Left lung (tissue), 14 donors: ENCODE measurements around the gene MRLN. TPM values are rescaled to one million over a fixed set of nuclear protein-coding genes. Genes with fewer than 3 reads are reported as not detected.

ENCODE experiments used
- ATAC-seq: fragments of 200-7000 bp; cut with Tn5 transposase; one replicate; pipeline ENCODE4 v1.9.1; 2020; ENCODE audit warnings: moderate library complexity
- DNase-seq, 4 donors: peaks; one replicate each; pipeline ENCODE4 v3.0.0-alpha.2; 2013 to 2020
- H3K27ac ChIP-seq, 2 donors: fragments of 200-600 bp; sonication (generic) in 1 of 2; one replicate each; pipeline versions ENCODE4 v1.5.0 to v1.8.0; 2020 to 2021
- H3K27me3 ChIP-seq, 2 donors: fragments of 200-600 bp; sonication (generic) in 1 of 2; one replicate each; pipeline versions ENCODE4 v1.5.0 to v1.8.0; 2020 to 2021
- H3K36me3 ChIP-seq, 2 donors: fragments of 200-600 bp; sonication (generic) in 1 of 2; one replicate each; pipeline versions ENCODE4 v1.5.0 to v1.8.0; 2020 to 2021
- H3K4me1 ChIP-seq, 2 donors: fragments of 200-600 bp; one replicate each; pipeline ENCODE4 v1.8.0; 2021
- H3K4me3 ChIP-seq, 2 donors: fragments of 200-600 bp; sonication (generic) in 1 of 2; one replicate each; pipeline versions ENCODE4 v1.5.0 to v1.8.0; 2020 to 2021; ENCODE audit warnings: mild to moderate bottlenecking in 1 of 2
- H3K9me3 ChIP-seq, 2 donors: fragments of 200-600 bp; sonication (generic) in 1 of 2; one replicate each; pipeline versions ENCODE4 v1.5.0 to v1.8.0; 2020 to 2021
- intact Hi-C, 2 donors: fragments of 100-400 bp; cut with DNase I; formaldehyde crosslinking; loops; one replicate each; pipeline versions ENCODE4 v1.11.2 to v1.14.2; 2022
- long read RNA-seq, 12 donors: library from polyadenylated mRNA in 2 of 12; unstranded in 2 of 12; transcript quantifications; one replicate each; pipeline ENCODE4 v2.0.0 and lab custom pipeline, GENCODE V29; 2019 to 2026
- polyA plus RNA-seq, 6 donors: library from polyadenylated mRNA; unstranded; fragments of 120-200 nt; gene quantifications; one replicate each; pipeline ENCODE4 v1.2.1, GENCODE V29; 2013; ENCODE audit not compliant: insufficient read length in 6 of 6
- total RNA-seq, 2 donors: library from RNA; stranded (reverse); fragmentation: NEBNext Ultra II Directional; extraction: Animal tissue kit (Norgen Biotek cat#: 25700); gene quantifications; one replicate each; pipeline ENCODE4 v1.2.1, GENCODE V29; 2021
- TF ChIP-seq, protein P1 (sequence below), 2 donors: fragments of 200-600 bp; sonication (generic) in 1 of 2; IDR thresholded peaks; one replicate each; pipeline versions ENCODE4 v1.5.0 to v1.8.0; 2021; ENCODE audit warnings: antibody characterized with exemption in 2 of 2
- donor health status: DM: no; HTN: yes; CAD: no.
- donor health status: DM: no; HTN: no; CAD: no.

The MRLN gene
- not detected for total RNA-seq
- polyA plus RNA-seq, result under 1 TPM; 0.41 to 0.79 (median 0.59) TPM
- long read RNA-seq, donor 1, result 0 reads
- long read RNA-seq, donor 2, result 0 reads
- long read RNA-seq, donor 3, result 0 reads
- long read RNA-seq, donor 4, result 0 reads
- long read RNA-seq, donor 5, partial matches to known transcripts, result 0 of 2 reads
- long read RNA-seq, donor 5, other reads (novel, unspliced or antisense), result 0 of 2 reads
- long read RNA-seq, donor 6, partial matches to known transcripts, result 0 of 2 reads
- long read RNA-seq, donor 6, other reads (novel, unspliced or antisense), result 0 of 2 reads
- long read RNA-seq, donor 7, result 0 reads
- long read RNA-seq, donor 8, partial matches to known transcripts, result 0 of 5 reads
- long read RNA-seq, donor 8, other reads (novel, unspliced or antisense), result 0 of 5 reads
- long read RNA-seq, donor 9, result 0 reads
- long read RNA-seq, donor 10, result 0 reads
- long read RNA-seq, donor 11, result 0 reads
- long read RNA-seq, donor 12, partial matches to known transcripts, result 0 of 1 reads
- long read RNA-seq, donor 12, other reads (novel, unspliced or antisense), result 0 of 1 reads

GRCh38 chr10:59753267-59753666, at the start of gene MRLN:
Gene MRLN, minus strand, starts transcription at chr10:59753455.
- Histone ChIP-seq H3K27me3 (no peaks in the 10 kb centered on the region), H3K27ac (no peak within 1 kb of the TSS), H3K4me1 (no peaks in the 10 kb centered on the region), H3K9me3 (no peaks in the 10 kb centered on the region), H3K4me3 (no peak within 1 kb of the TSS), H3K36me3 (no peaks in the 10 kb centered on the region)
- DNase-seq (no peak), ATAC-seq (no peak)
- intact Hi-C loops, result no loop called here
- TF ChIP-seq, protein P1, sequence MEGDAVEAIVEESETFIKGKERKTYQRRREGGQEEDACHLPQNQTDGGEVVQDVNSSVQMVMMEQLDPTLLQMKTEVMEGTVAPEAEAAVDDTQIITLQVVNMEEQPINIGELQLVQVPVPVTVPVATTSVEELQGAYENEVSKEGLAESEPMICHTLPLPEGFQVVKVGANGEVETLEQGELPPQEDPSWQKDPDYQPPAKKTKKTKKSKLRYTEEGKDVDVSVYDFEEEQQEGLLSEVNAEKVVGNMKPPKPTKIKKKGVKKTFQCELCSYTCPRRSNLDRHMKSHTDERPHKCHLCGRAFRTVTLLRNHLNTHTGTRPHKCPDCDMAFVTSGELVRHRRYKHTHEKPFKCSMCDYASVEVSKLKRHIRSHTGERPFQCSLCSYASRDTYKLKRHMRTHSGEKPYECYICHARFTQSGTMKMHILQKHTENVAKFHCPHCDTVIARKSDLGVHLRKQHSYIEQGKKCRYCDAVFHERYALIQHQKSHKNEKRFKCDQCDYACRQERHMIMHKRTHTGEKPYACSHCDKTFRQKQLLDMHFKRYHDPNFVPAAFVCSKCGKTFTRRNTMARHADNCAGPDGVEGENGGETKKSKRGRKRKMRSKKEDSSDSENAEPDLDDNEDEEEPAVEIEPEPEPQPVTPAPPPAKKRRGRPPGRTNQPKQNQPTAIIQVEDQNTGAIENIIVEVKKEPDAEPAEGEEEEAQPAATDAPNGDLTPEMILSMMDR (IDR thresholded peaks at IDR 0.05), result no peak

GRCh38 chr10:59801171-59801570, 47.9 kb upstream of the MRLN start:
- no peaks in the 10 kb centered on the region for H3K4me1 ChIP-seq
- H3K27ac ChIP-seq, result no peak overlapping the region
- H3K36me3 ChIP-seq, result peaks cover 0 to 65% of the 10 kb centered on the region in 2 donors
- intact Hi-C loops, result no loop called here
- TF ChIP-seq, protein P1 (IDR thresholded peaks at IDR 0.05), result no peak
- DNase-seq, result no peak
- H3K27me3 ChIP-seq, result no peaks in the 10 kb centered on the region
- no peaks in the 10 kb centered on the region for H3K9me3 ChIP-seq
- ATAC-seq, result peak; percentile 43
- H3K4me3 ChIP-seq, result no peak overlapping the region

GRCh38 chr10:59799421-59799820, 46.2 kb upstream of the MRLN start:
- Histone ChIP-seq H3K4me1 (no peaks in the 10 kb centered on the region), H3K4me3 (no peak overlapping the region), H3K27me3 (no peaks in the 10 kb centered on the region), H3K27ac (no peak overlapping the region), H3K36me3 (peaks cover 0 to 60% of the 10 kb centered on the region in 2 donors), H3K9me3 (no peaks in the 10 kb centered on the region)
- intact Hi-C loops, result no loop called here
- DNase-seq, result no peak
- ATAC-seq, result no peak
- TF ChIP-seq, protein P1 (IDR thresholded peaks at IDR 0.05), result no peak

DNA sequence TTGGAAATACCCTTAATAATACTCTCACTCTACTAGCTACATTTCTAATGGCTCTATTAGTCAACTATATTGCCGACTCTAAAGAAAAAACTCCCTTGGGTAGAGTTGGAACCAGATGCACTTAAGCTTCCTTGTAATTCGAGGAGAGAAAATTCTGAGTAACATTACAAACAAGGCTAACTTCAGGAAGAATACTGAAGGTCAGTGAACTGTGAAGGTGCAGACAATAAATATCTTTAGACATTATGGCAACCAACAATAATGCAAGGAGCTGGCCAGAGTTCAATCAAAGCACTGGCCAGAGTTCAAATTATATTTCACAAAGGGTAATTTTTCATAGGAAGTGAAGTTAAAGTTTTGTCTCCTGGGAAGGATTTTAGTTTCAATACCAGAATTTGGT, 40.7 kb upstream of the MRLN start:
- TF ChIP-seq, protein P1 (IDR thresholded peaks at IDR 0.05), result no peak
- DNase-seq, result no peak

GRCh38 chr10:59792812-59793211, 39.6 kb upstream of the MRLN start:
- H3K9me3 ChIP-seq, result no peaks in the 10 kb centered on the region
- H3K4me3 ChIP-seq, result no peak overlapping the region
- H3K36me3 ChIP-seq, result peaks cover 4 to 61% of the 10 kb centered on the region in 2 donors
- no peak overlapping the region for H3K27ac ChIP-seq
- peak in 1 of 4 donors; percentile 61 for DNase-seq
- ATAC-seq, result no peak
- H3K27me3 ChIP-seq, result no peaks in the 10 kb centered on the region
- TF ChIP-seq, protein P1 (IDR thresholded peaks at IDR 0.05), result no peak
- no peaks in the 10 kb centered on the region for H3K4me1 ChIP-seq
- intact Hi-C loops, result no loop called here

More for the DNA sequence above, 40.7 kb upstream of the MRLN start:
- Histone ChIP-seq H3K36me3 (peaks cover 4 to 68% of the 10 kb centered on the region in 2 donors), H3K27me3 (no peaks in the 10 kb centered on the region), H3K9me3 (no peaks in the 10 kb centered on the region), H3K27ac (no peak overlapping the region), H3K4me3 (no peak overlapping the region), H3K4me1 (no peaks in the 10 kb centered on the region)
- intact Hi-C loops, result no loop called here
- no peak for ATAC-seq
